ENCODE measurements around the gene KRTAP10-3. TPM values are rescaled to one million over a fixed set of nuclear protein-coding genes. Genes with fewer than 3 reads are reported as not detected.

The KRTAP10-3 gene
- total and polyA plus RNA-seq, 2 donors (not counting 1 experiment from before 2014, with no cell fraction given): not detected

GRCh38 chr21:44527983-44528633, 30.5 kb downstream of the KRTAP10-3 start:
- no peaks in the 10 kb centered on the region for H3K4me1 ChIP-seq (ENCODE audit: control insufficient read depth, extremely low read depth, insufficient read depth, low read length)
- H3K9me3 ChIP-seq (ENCODE audit: control insufficient read depth, insufficient read depth, low read depth, low read length): no peaks in the 10 kb centered on the region
- H2AFZ ChIP-seq (ENCODE audit: low read length): no peak overlapping the region
- H3K27ac ChIP-seq (ENCODE audit: insufficient read depth, low read length): no peak overlapping the region
- DNase-seq (ENCODE audit: low read depth in 2 of 2): no peak
- no peak overlapping the region for H3K4me2 ChIP-seq (ENCODE audit: extremely low read depth, insufficient read depth, low read length)
- TF ChIP-seq EZH2 (IDR thresholded peaks at IDR 0.05; ENCODE audit: low read length, missing control alignments) (no peak), CTCF (conservative IDR thresholded peaks at IDR 0.05 in 1 of 2, IDR thresholded peaks at IDR 0.05 in 1 of 2; ENCODE audit: low read depth in 1 of 2, low read length in 2 of 2) (no peak)
- no peak overlapping the region for H3K9ac ChIP-seq (ENCODE audit: insufficient read depth, low read length)
- H3K27me3 ChIP-seq (ENCODE audit: control insufficient read depth, insufficient read depth, low read length): no peaks in the 10 kb centered on the region
- no peaks in the 10 kb centered on the region for H3K36me3 ChIP-seq (ENCODE audit: control insufficient read depth, insufficient read depth, low read length)
- no peaks in the 10 kb centered on the region for H4K20me1 ChIP-seq (ENCODE audit: control insufficient read depth, extremely low read depth, insufficient read depth, low read length)
- H3K4me3 ChIP-seq (replicated peaks in 1 of 4; ENCODE audit: control extremely low read depth in 1 of 4, insufficient read depth in 1 of 4, low read depth in 3 of 4, low read length in 4 of 4): no peak overlapping the region
- no peaks in the 10 kb centered on the region for H3K79me2 ChIP-seq (ENCODE audit: control insufficient read depth, insufficient read depth, low read length)

GRCh38 chr21:44527156-44527982, 31.2 kb downstream of the KRTAP10-3 start:
- TF ChIP-seq CTCF (conservative IDR thresholded peaks at IDR 0.05 in 1 of 2, IDR thresholded peaks at IDR 0.05 in 1 of 2; ENCODE audit: low read depth in 1 of 2, low read length in 2 of 2) (no peak), EZH2 (IDR thresholded peaks at IDR 0.05; ENCODE audit: low read length, missing control alignments) (no peak)
- H3K4me3 ChIP-seq (replicated peaks in 1 of 4; ENCODE audit: control extremely low read depth in 1 of 4, insufficient read depth in 1 of 4, low read depth in 3 of 4, low read length in 4 of 4): no peak overlapping the region
- no peaks in the 10 kb centered on the region for H3K36me3 ChIP-seq (ENCODE audit: control insufficient read depth, insufficient read depth, low read length)
- no peak for DNase-seq (ENCODE audit: low read depth in 2 of 2)
- no peak overlapping the region for H2AFZ ChIP-seq (ENCODE audit: low read length)
- no peak overlapping the region for H3K4me2 ChIP-seq (ENCODE audit: extremely low read depth, insufficient read depth, low read length)
- no peaks in the 10 kb centered on the region for H4K20me1 ChIP-seq (ENCODE audit: control insufficient read depth, extremely low read depth, insufficient read depth, low read length)
- H3K9me3 ChIP-seq (ENCODE audit: control insufficient read depth, insufficient read depth, low read depth, low read length): no peaks in the 10 kb centered on the region
- H3K27ac ChIP-seq (ENCODE audit: insufficient read depth, low read length): no peak overlapping the region
- no peaks in the 10 kb centered on the region for H3K27me3 ChIP-seq (ENCODE audit: control insufficient read depth, insufficient read depth, low read length)
- H3K79me2 ChIP-seq (ENCODE audit: control insufficient read depth, insufficient read depth, low read length): no peaks in the 10 kb centered on the region
- H3K4me1 ChIP-seq (ENCODE audit: control insufficient read depth, extremely low read depth, insufficient read depth, low read length): no peaks in the 10 kb centered on the region
- H3K9ac ChIP-seq (ENCODE audit: insufficient read depth, low read length): no peak overlapping the region

DNA sequence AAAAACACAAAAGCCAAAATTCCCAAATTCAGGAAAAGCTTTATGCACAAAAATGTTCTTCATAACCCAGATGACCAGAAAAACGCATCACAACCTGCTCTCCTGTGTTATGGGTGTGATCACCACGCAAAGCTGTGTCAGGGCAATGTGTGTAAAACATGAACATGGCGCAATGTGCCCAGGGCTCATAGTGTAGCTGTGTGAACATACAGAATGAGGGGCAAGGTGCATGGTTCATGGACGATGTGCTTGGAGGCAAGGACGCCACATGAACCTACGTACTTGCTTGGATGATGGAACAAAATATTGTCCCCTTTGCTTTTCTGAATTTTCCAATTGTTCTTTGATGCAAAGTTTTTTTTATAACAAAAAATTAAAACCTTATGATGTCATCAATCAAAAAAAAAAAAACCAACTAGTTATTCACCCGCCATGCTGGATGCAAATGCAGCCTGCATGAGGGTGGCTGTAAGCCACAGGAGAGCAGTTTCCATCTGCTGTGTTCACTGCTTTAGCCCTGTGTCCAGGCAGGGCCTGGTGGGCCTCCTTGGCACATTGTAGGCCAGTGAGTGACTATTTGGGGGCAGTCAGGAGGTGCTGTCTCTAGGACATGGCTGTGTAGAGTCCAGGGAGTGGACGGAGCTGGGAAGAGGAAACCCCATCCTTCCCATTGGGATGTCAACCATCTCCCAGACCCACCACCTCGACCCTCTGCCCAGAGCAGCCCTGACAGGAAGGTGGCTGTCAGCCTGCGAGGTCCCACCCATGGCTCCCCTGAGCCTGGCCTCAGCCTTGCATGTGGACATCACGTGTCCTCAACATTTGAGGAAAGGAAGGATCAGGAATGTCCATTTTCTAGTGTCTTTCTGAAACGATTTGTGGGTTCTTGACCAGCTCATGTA, 32.2 kb downstream of the KRTAP10-3 start:
- H4K20me1 ChIP-seq (ENCODE audit: control insufficient read depth, extremely low read depth, insufficient read depth, low read length): no peaks in the 10 kb centered on the region
- H2AFZ ChIP-seq (ENCODE audit: low read length): no peak overlapping the region
- H3K9ac ChIP-seq (ENCODE audit: insufficient read depth, low read length): no peak overlapping the region
- H3K27ac ChIP-seq (ENCODE audit: insufficient read depth, low read length): no peak overlapping the region
- H3K4me3 ChIP-seq (replicated peaks in 1 of 4; ENCODE audit: control extremely low read depth in 1 of 4, insufficient read depth in 1 of 4, low read depth in 3 of 4, low read length in 4 of 4): no peak overlapping the region
- H3K4me1 ChIP-seq (ENCODE audit: control insufficient read depth, extremely low read depth, insufficient read depth, low read length): no peaks in the 10 kb centered on the region
- no peak for DNase-seq (ENCODE audit: low read depth in 2 of 2)
- H3K36me3 ChIP-seq (ENCODE audit: control insufficient read depth, insufficient read depth, low read length): no peaks in the 10 kb centered on the region
- no peaks in the 10 kb centered on the region for H3K79me2 ChIP-seq (ENCODE audit: control insufficient read depth, insufficient read depth, low read length)
- no peak overlapping the region for H3K4me2 ChIP-seq (ENCODE audit: extremely low read depth, insufficient read depth, low read length)
- TF ChIP-seq EZH2 (IDR thresholded peaks at IDR 0.05; ENCODE audit: low read length, missing control alignments) (no peak), CTCF (conservative IDR thresholded peaks at IDR 0.05 in 1 of 2, IDR thresholded peaks at IDR 0.05 in 1 of 2; ENCODE audit: low read depth in 1 of 2, low read length in 2 of 2) (no peak)
- no peaks in the 10 kb centered on the region for H3K9me3 ChIP-seq (ENCODE audit: control insufficient read depth, insufficient read depth, low read depth, low read length)
- H3K27me3 ChIP-seq (ENCODE audit: control insufficient read depth, insufficient read depth, low read length): no peaks in the 10 kb centered on the region
